HUES64 (cell line): ENCODE data around the gene SREBF1.
A peak's percentile ranks its signal among the peaks of the same experiment; 100 is the strongest.

Source experiments
- H3K27ac ChIP-seq: 2 replicates; pipeline ENCODE4 v1.7.0; 2013; ENCODE audit warnings: low read depth, low read length, inconsistent platforms
- H3K27me3 ChIP-seq: 2 replicates; pipeline ENCODE4 v1.6.1; 2013; ENCODE audit warnings: mild to moderate bottlenecking, low read length; ENCODE audit not compliant: insufficient read depth
- H3K36me3 ChIP-seq: 2 replicates; pipeline ENCODE4 v1.6.1; 2013; ENCODE audit warnings: mild to moderate bottlenecking, low read length; ENCODE audit not compliant: insufficient read depth
- H3K4me1 ChIP-seq: 2 replicates; pipeline ENCODE4 v1.6.1; 2013; ENCODE audit warnings: mild to moderate bottlenecking, low read length, moderate library complexity; ENCODE audit not compliant: insufficient read depth
- H3K4me3 ChIP-seq: 2 replicates; pipeline ENCODE4 v1.5.1; 2013; ENCODE audit warnings: mild to moderate bottlenecking, low read length, moderate library complexity
- H3K9ac ChIP-seq: 2 replicates; pipeline ENCODE4 v1.6.1; 2013; ENCODE audit warnings: mild to moderate bottlenecking, low read depth, low read length
- H3K9me3 ChIP-seq: 2 replicates; pipeline ENCODE4 v1.6.1; 2013; ENCODE audit warnings: low read depth, low read length; ENCODE audit not compliant: insufficient read depth
- WGBS: fragments of 150-250, 120-280 bp; methylation state at CpG from one replicate; pipeline ENCODE4 v1.1.7; 2013; ENCODE audit warnings: missing lambda C conversion rate; 5-methylcytosine and 5-hydroxymethylcytosine counted together

The SREBF1 gene

DNA sequence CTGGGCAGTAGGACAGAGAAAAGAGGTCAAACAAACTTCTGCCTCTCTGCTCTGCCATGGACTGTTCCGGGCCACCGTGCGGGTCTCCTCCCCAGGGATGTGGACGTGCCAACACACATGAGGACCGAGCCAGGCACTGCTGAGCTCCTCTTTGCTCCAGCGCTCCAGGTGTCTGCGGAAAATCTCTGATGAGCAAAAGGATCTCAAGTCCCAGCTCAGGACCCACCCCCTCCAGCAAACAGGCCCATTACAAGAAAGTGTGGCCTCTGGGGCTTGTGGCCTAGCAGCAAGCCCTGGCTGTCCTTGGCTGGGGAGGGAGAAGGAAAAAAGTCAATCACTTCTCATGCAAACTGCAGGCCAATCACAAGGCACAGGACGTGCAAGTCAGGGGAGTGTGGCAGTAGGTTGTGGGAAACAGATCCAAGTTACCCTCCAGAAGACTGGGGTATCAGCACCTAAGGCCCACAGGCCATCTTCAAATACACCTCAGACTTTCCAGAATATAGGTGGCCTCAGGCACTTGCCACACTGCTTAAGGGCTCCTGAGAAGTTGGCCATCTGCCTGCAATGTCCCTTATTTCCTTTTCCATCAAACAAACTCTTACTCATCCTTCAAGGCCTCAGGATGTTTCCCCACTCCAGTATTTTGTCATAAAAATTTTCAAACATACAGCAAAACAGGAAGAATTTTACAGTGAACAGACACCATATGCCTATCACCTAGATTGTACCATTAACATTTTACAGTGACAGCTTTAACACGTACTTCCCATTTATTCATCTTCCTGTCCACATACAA lies 36.0 kb upstream of the SREBF1 start:
- peaks cover 28% of the 10 kb centered on the region for H3K4me1 ChIP-seq
- no peak overlapping the region for H3K27ac ChIP-seq
- H3K4me3 ChIP-seq: no peak overlapping the region
- H3K27me3 ChIP-seq: peaks cover 9% of the 10 kb centered on the region; the same call in 1 of the 2 replicates
- no peaks in the 10 kb centered on the region for H3K36me3 ChIP-seq
- WGBS: 92% methylated on average over 9 of the region's 9 CpGs
- no peaks in the 10 kb centered on the region for H3K9me3 ChIP-seq
- no peak overlapping the region for H3K9ac ChIP-seq

- Histone ChIP-seq H3K27me3 (peaks cover 14% of the 10 kb centered on the region; the same call in 1 of the 2 replicates), H3K4me1 (peaks cover 28% of the 10 kb centered on the region), H3K36me3 (no peaks in the 10 kb centered on the region), H3K9ac (no peak overlapping the region), H3K27ac (no peak overlapping the region), H3K9me3 (no peaks in the 10 kb centered on the region), H3K4me3 (no peak overlapping the region)
- 89% methylated on average over 2 of the region's 3 CpGs for WGBS
Measured at GRCh38 chr17:17871913-17872312, 35.1 kb upstream of the SREBF1 start.

DNA sequence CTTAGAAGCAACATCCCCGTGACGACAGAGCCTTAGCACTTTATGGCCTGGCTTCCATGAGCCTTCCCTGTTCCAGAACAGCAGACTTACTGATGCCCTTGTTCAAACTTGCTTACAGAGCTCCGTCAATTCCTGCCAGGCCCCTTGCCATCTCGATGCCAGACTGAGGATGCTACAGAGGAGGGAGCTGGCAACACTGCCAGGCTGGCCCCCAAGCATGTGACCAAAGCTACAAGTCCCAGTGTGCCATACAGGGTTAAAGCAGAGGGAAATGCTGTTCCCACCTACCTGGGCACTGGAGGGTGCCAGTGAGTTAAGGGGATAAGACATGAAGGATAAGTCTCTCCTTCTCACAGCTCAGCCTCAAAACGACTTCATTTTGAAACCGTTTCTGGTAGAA lies 33.5 kb upstream of the SREBF1 start:
- H3K4me1 ChIP-seq: peaks cover 32% of the 10 kb centered on the region
- no peaks in the 10 kb centered on the region for H3K36me3 ChIP-seq
- H3K27ac ChIP-seq: no peak overlapping the region
- no peaks in the 10 kb centered on the region for H3K9me3 ChIP-seq
- H3K9ac ChIP-seq: no peak overlapping the region
- H3K4me3 ChIP-seq: no peak overlapping the region
- 79% methylated on average over 6 of the region's 6 CpGs for WGBS
- peaks cover 14% of the 10 kb centered on the region; the same call in 1 of the 2 replicates for H3K27me3 ChIP-seq

DNA sequence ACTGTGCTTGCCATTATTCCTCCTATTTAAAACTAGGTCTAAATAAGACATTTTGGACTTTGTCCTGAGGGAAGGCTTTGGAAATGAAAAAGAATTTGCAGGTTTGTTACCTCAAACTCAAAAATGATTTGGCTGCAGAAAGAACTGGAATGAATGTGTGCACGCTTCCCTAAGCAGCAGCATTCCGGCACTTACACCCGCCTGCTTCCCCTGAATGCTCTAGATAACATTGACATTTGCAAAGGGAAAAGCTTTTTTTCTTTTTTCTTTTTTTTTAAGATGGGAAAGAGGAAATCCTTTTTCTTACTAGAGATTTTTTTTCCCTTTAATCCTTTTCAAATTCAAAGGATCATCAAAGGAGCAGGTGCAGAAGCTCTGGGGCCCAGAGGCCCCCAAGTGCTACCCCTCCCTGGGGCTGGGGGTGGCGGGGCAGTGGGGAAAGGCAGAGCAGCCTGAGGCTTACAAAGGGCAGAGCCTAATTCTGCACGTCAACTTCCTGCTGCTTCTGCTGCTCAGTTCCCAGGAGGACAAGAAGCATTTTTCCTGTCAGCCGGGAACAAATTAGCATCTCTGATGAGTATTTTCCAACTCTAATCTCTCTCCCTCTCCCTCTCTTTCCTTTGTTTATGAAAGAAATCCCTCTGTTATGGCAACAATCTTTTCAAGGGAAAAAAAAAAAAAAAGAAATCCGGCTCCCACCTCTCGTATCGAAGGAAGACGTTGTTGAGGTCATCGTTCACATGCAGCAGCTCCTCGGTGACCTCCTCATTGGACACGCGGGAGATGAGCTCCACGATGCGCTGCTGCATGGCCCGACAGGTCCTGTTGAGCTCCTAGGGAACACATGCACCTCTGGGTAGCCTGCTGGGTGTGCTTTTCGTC lies 32.1 kb upstream of the SREBF1 start:
- Histone ChIP-seq H3K27ac (peak overlapping the region; percentile 42; the same call in 1 of the 2 replicates), H3K9me3 (no peaks in the 10 kb centered on the region), H3K4me3 (0 out of 2 replicates have a peak overlapping the region, but pooled peaks have one; percentile 2), H3K36me3 (no peaks in the 10 kb centered on the region), H3K9ac (no peak overlapping the region), H3K4me1 (peaks cover 32% of the 10 kb centered on the region), H3K27me3 (peaks cover 14% of the 10 kb centered on the region; the same call in 1 of the 2 replicates)
- WGBS: 10% methylated on average over 18 of the region's 18 CpGs

DNA sequence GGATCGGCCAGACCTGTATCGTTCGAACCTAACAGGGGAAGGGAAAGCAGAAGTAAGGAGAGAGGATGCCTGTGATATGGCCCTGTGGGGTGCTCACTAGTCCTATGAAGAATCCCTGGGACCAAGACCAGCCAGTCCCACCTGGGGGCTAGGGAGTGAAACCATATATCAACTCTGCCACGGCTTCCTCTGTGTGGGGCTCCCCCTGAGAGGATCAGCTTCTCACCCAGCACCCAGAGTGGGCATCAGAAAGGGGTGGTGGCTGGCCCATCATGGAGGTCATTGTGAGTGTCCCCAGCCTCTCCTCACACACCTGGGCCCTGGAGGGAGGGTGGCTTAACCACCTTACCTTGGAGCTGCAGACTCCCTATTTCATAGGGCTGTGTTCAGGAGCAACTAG lies 30.1 kb upstream of the SREBF1 start:
- no peak overlapping the region for H3K9ac ChIP-seq
- H3K36me3 ChIP-seq: no peaks in the 10 kb centered on the region
- H3K4me1 ChIP-seq: peaks cover 32% of the 10 kb centered on the region
- H3K4me3 ChIP-seq: no peak overlapping the region
- no peak overlapping the region for H3K27ac ChIP-seq
- peaks cover 14% of the 10 kb centered on the region; the same call in 1 of the 2 replicates for H3K27me3 ChIP-seq
- WGBS: 96% methylated on average over 4 of the region's 4 CpGs
- no peaks in the 10 kb centered on the region for H3K9me3 ChIP-seq

DNA sequence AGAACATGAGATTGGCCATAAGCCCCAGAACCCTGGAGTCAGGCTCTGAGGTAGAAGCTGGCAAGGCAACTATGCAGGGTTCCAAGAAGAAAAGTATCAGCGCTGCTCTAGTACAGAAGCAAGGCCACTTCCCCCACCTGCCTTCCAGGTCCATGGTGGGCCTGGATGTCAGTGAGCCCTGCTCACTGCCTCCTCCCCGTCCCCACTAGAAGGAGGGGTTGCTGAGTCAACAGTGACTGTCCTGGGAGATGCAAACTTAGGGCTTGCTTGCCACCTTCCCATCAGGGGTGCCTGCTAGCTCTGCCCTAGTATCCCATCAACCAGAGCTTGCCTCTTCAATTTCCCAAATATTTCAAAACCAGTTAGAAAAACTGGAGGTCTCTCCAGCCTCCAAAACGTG lies 29.6 kb upstream of the SREBF1 start:
- WGBS: 78% methylated on average over 3 of the region's 3 CpGs
- H3K36me3 ChIP-seq: no peaks in the 10 kb centered on the region

DNA sequence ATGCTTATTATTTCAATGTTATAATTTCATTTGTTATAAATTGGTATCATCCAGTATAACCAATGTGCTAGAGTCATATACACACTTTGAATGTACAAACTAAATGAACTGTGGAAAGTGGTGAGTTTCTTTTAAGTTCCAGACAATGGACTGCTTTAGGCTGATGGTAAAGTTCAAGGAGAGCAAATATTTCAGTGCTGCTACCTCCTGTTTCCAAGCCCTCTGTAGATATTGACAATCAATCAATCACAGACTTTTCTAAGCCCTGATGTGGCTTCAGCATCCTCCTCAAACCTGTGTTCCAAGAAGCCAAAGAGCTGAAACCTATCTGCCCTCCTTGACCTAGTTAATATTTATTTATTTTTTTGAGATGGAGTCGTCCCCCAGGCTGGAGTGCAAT lies 28.2 kb upstream of the SREBF1 start:
- peaks cover 32% of the 10 kb centered on the region for H3K4me1 ChIP-seq
- no peaks in the 10 kb centered on the region for H3K36me3 ChIP-seq
- H3K9me3 ChIP-seq: no peaks in the 10 kb centered on the region
- H3K4me3 ChIP-seq: no peak overlapping the region
- peaks cover 14% of the 10 kb centered on the region; the same call in 1 of the 2 replicates for H3K27me3 ChIP-seq
- WGBS: 100% methylated on average over 1 of the region's 1 CpG
- no peak overlapping the region for H3K9ac ChIP-seq
- H3K27ac ChIP-seq: no peak overlapping the region

More for the DNA sequence above, 29.6 kb upstream of the SREBF1 start:
- H3K9ac ChIP-seq: no peak overlapping the region
- H3K27ac ChIP-seq: no peak overlapping the region
- no peak overlapping the region for H3K4me3 ChIP-seq
- peaks cover 32% of the 10 kb centered on the region for H3K4me1 ChIP-seq
- H3K9me3 ChIP-seq: no peaks in the 10 kb centered on the region
- peaks cover 14% of the 10 kb centered on the region; the same call in 1 of the 2 replicates for H3K27me3 ChIP-seq

- H3K9me3 ChIP-seq: no peaks in the 10 kb centered on the region
- H3K36me3 ChIP-seq: no peaks in the 10 kb centered on the region
- no peaks in the 10 kb centered on the region for H3K4me1 ChIP-seq
- 83% methylated on average over 5 of the region's 5 CpGs for WGBS
- no peaks in the 10 kb centered on the region for H3K27me3 ChIP-seq
- no peak overlapping the region for H3K27ac ChIP-seq
- no peak overlapping the region for H3K9ac ChIP-seq
- no peak overlapping the region for H3K4me3 ChIP-seq
Measured at GRCh38 chr17:17860766-17861107, 24.0 kb upstream of the SREBF1 start.

GRCh38 chr17:17859909-17860765 lies 23.4 kb upstream of the SREBF1 start:
- H3K27ac ChIP-seq: no peak overlapping the region
- H3K4me3 ChIP-seq: no peak overlapping the region

DNA sequence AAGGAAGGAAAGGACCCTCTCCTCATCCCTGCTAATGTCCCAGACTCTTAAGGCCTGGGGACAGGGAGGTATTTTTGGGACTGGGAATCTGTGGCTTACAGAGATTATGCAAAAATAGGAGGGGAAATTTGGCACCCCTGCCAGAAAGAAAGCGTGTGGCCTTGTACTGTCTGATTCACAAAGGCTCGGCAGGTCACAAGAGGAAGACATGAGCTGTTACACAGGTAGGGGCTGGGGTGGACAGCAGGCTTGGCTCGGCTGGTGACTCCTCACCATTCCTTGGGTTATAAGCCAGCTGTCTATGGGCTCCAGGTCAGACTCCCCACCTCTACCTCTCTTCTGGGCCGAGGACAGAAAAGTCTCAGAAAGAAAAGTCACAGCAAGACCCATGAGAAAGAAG lies 20.7 kb upstream of the SREBF1 start:
- Histone ChIP-seq H3K27me3 (no peaks in the 10 kb centered on the region), H3K27ac (no peak overlapping the region), H3K4me1 (no peaks in the 10 kb centered on the region), H3K9me3 (no peaks in the 10 kb centered on the region), H3K4me3 (no peak overlapping the region), H3K36me3 (no peaks in the 10 kb centered on the region), H3K9ac (no peak overlapping the region)
- 86% methylated on average over 4 of the region's 4 CpGs for WGBS

More at GRCh38 chr17:17859909-17860765, 23.4 kb upstream of the SREBF1 start:
- no peak overlapping the region for H3K9ac ChIP-seq
- WGBS: 55% methylated on average over 9 of the region's 9 CpGs
- no peaks in the 10 kb centered on the region for H3K36me3 ChIP-seq
- no peaks in the 10 kb centered on the region for H3K4me1 ChIP-seq
- no peaks in the 10 kb centered on the region for H3K9me3 ChIP-seq
- H3K27me3 ChIP-seq: no peaks in the 10 kb centered on the region
